HG03039 (cell line): ENCODE measurements around the gene DNAH3.

Source experiments
- ATAC-seq: cut with Tn5 transposase; IDR thresholded peaks from one replicate; pipeline ENCODE4 v1.9.1; 2021; ENCODE audit warnings: mild to moderate bottlenecking, moderate library complexity; ENCODE audit not compliant: unreplicated experiment

DNAH3 gene

GRCh38 chr16:20886320-20886719, 264.3 kb downstream of the DNAH3 start:
- no peak for ATAC-seq

DNA sequence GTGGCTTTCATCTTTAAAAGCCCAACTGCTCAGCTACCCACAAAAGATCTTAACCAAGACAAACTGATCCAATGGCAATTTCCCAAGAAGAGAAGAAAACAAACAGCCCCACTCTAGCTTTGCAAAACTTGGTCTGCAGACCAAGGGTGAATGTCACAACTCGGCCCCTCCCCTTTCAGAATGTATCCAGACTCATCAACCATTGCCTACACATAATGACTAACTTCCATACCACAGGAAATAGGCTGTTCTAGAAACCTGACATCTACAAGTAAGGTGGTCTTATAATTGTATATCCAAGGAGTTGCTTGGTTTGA, 266.4 kb downstream of the DNAH3 start:
- ATAC-seq: no peak

DNA sequence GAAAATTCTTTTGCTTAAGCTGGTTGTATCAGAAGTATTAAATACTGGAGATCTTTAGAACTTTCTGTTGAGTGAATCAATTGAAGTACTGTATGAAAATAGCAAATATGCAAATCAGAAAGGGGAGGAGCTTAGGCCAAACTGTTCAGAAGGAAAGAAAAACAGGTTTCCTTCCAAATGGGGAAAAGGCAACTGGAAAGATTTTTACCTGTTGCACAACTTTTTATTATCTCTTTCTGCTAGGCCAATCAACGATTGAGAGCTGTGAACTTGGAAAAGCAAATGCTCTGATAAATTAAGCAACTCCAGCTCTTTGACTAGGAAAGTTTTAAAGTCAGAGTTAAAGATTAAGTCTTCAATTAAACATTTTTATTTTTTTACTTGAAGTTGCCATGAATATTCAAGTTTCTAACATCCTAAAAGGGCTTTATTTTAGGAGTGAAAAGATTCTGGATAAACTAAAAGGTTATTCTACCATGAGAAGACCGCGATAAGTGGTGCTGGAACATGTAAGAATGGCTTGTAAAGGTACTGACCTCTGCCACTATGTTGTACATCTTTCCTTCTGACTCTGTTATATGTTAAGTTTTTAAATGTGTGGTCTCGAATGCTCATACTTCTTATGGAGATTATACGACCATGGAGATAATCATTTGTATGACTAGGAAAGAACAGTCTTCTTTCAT, 266.9 kb downstream of the DNAH3 start:
- ATAC-seq: no peak
